ENCODE data around the gene GFAP. TPM values are rescaled to one million over a fixed set of nuclear protein-coding genes. Genes with fewer than 3 reads are reported as not detected.

GFAP gene
- total RNA-seq, 1 donor from 2014 or later = not detected

DNA sequence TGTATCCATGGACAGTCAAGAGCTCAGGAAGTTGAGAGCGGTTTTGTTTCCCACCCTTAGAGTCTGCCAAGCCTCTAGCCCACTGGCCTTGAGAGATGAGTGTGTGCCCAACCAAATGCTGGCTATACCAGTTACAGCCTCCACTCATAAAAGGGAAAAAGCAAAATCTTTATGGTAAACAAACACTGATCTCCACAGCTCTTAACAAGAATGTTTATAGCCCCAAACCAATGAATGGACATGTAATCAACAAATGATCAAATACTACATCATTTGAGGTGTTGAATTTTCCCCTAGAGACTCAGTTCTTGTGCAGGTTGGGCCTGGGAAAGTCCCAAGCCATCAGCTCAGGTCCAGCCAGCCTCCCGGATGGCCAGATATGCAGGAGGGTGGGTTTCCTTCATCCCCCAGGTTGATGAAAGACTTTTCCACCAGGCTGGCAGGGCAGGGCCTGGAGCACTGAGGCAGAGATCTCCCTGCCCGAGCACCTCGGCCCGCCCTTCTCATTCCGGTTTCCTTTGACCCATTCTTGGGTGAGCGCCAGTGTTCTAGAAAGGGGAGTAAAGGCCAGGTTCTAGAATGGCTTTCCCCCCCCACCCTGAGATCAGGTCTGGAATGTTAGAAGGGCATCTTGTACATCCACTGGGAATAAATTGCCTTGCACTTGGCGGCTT is 12.2 kb downstream of the GFAP start:
- Histone ChIP-seq H3K4me1 (ENCODE audit: insufficient read depth, low read length) (peaks cover 49% of the 10 kb centered on the region), H3K36me3 (ENCODE audit: insufficient read depth, low read length) (no peaks in the 10 kb centered on the region), H2AFZ (ENCODE audit: low read depth, low read length) (no peak overlapping the region), H3K9ac (ENCODE audit: low read length) (no peak overlapping the region), H3K27ac (ENCODE audit: low read depth, low read length) (no peak overlapping the region), H4K20me1 (ENCODE audit: insufficient read depth, low read length) (no peaks in the 10 kb centered on the region), H3K79me2 (ENCODE audit: insufficient read depth, low read length) (peaks cover 12% of the 10 kb centered on the region), H3K4me2 (ENCODE audit: low read length) (no peak overlapping the region), H3K27me3 (ENCODE audit: insufficient read depth, low read length) (no peaks in the 10 kb centered on the region), H3K4me3 (ENCODE audit: insufficient read depth, low read depth, low read length) (no peak overlapping the region), H3K9me3 (ENCODE audit: insufficient read depth, low read depth, low read length) (no peaks in the 10 kb centered on the region)
- peaks cover 48% of the 10 kb centered on the region for H3K4me1 Mint-ChIP-seq (ENCODE audit: low read depth, unreplicated experiment)
- H3K27ac Mint-ChIP-seq (ENCODE audit: unreplicated experiment) = no peak overlapping the region
- H3K4me3 Mint-ChIP-seq (ENCODE audit: unreplicated experiment) = no peak overlapping the region
- FAIRE-seq (no peak), DNase-seq (ENCODE audit: low read depth) (no peak)
- H3K36me3 Mint-ChIP-seq (ENCODE audit: low read depth, unreplicated experiment) = peaks cover 9% of the 10 kb centered on the region
- TF ChIP-seq, protein P1, sequence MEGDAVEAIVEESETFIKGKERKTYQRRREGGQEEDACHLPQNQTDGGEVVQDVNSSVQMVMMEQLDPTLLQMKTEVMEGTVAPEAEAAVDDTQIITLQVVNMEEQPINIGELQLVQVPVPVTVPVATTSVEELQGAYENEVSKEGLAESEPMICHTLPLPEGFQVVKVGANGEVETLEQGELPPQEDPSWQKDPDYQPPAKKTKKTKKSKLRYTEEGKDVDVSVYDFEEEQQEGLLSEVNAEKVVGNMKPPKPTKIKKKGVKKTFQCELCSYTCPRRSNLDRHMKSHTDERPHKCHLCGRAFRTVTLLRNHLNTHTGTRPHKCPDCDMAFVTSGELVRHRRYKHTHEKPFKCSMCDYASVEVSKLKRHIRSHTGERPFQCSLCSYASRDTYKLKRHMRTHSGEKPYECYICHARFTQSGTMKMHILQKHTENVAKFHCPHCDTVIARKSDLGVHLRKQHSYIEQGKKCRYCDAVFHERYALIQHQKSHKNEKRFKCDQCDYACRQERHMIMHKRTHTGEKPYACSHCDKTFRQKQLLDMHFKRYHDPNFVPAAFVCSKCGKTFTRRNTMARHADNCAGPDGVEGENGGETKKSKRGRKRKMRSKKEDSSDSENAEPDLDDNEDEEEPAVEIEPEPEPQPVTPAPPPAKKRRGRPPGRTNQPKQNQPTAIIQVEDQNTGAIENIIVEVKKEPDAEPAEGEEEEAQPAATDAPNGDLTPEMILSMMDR (IDR thresholded peaks at IDR 0.05; ENCODE audit: insufficient read depth, low read depth, low read length) = no peak
- TF ChIP-seq EZH2 (IDR thresholded peaks at IDR 0.05; ENCODE audit: insufficient read depth, low read length) = no peak
- peaks cover 4% of the 10 kb centered on the region for H3K9me3 Mint-ChIP-seq (ENCODE audit: unreplicated experiment)
- H3K27me3 Mint-ChIP-seq (ENCODE audit: low read depth, unreplicated experiment) = no peaks in the 10 kb centered on the region

DNA sequence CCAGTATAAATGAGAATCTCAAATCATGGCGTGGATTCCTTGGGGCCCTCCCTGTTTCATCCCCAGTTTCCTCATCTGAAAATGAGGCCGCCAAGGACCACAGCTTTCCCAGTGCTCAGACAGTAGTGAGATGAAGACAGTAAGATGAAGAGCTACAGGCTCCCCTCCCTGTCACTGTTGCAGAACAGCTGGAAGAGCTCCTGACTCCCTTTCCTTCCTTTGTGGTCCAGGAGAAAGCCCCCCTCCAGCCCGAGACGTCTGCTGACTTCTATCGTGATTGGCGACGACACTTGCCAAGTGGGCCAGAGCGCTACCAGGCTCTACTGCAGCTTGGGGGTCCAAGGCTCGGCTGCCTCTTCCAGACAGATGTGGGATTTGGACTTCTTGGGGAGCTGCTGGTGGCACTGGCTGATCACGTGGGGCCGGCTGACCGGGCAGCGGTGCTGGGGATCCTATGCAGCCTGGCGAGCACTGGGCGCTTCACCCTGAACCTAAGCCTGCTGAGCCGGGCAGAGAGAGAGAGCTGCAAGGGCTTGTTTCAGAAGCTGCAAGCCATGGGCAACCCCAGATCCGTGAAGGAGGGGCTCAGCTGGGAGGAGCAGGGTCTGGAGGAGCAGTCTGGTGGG is 13.1 kb downstream of the GFAP start:
- FAIRE-seq (no peak), DNase-seq (ENCODE audit: low read depth) (no peak)
- Histone ChIP-seq H2AFZ (ENCODE audit: low read depth, low read length) (no peak overlapping the region), H3K9me3 (ENCODE audit: insufficient read depth, low read depth, low read length) (no peaks in the 10 kb centered on the region), H3K4me1 (ENCODE audit: insufficient read depth, low read length) (peaks cover 49% of the 10 kb centered on the region), H3K9ac (ENCODE audit: low read length) (no peak overlapping the region), H3K79me2 (ENCODE audit: insufficient read depth, low read length) (peaks cover 21% of the 10 kb centered on the region), H3K27me3 (ENCODE audit: insufficient read depth, low read length) (no peaks in the 10 kb centered on the region), H3K4me2 (ENCODE audit: low read length) (peak overlapping the region; percentile 87), H3K4me3 (ENCODE audit: insufficient read depth, low read depth, low read length) (no peak overlapping the region), H3K27ac (ENCODE audit: low read depth, low read length) (no peak overlapping the region), H3K36me3 (ENCODE audit: insufficient read depth, low read length) (no peaks in the 10 kb centered on the region), H4K20me1 (ENCODE audit: insufficient read depth, low read length) (no peaks in the 10 kb centered on the region)
- TF ChIP-seq, protein P1 (IDR thresholded peaks at IDR 0.05; ENCODE audit: insufficient read depth, low read depth, low read length) = no peak
- no peak for TF ChIP-seq EZH2 (IDR thresholded peaks at IDR 0.05; ENCODE audit: insufficient read depth, low read length)
- Mint-ChIP-seq H3K27ac (ENCODE audit: unreplicated experiment) (peak overlapping the region; percentile 34), H3K4me3 (ENCODE audit: unreplicated experiment) (peak overlapping the region; percentile 43), H3K4me1 (ENCODE audit: low read depth, unreplicated experiment) (peaks cover 45% of the 10 kb centered on the region), H3K9me3 (ENCODE audit: unreplicated experiment) (peaks cover 4% of the 10 kb centered on the region), H3K27me3 (ENCODE audit: low read depth, unreplicated experiment) (no peaks in the 10 kb centered on the region), H3K36me3 (ENCODE audit: low read depth, unreplicated experiment) (peaks cover 9% of the 10 kb centered on the region)

Data from astrocyte (in vitro differentiated cells and primary cell).